ENCODE measurements around the gene GNMT. TPM values are rescaled to one million over a fixed set of nuclear protein-coding genes. Genes with fewer than 3 reads are reported as not detected.

Gene GNMT
- total and polyA plus RNA-seq, 2 donors (not counting 1 experiment from before 2014, with no cell fraction given): 2.0 to 5.9 TPM

GRCh38 chr6:42961020-42961470 is 491 bp downstream of the GNMT start:
- peak overlapping the region in 4 of 5 experiments; percentile 41 to 61 (median 54) for H3K4me3 ChIP-seq (ENCODE audit: control extremely low read depth in 1 of 5, extremely low read depth in 1 of 5, insufficient read depth in 1 of 5, low read depth in 2 of 5, low read length in 4 of 5)
- H3K9ac ChIP-seq (ENCODE audit: low read length): peak overlapping the region; percentile 65

More at GRCh38 chr6:42961020-42961470, 491 bp downstream of the GNMT start:
- TF ChIP-seq EZH2 (IDR thresholded peaks at IDR 0.05; ENCODE audit: borderline replicate concordance, insufficient read depth, low read depth, low read length, poor library complexity, severe bottlenecking): no peak
- no peak for TF ChIP-seq CTCF (IDR thresholded peaks at IDR 0.05)
- Mint-ChIP-seq H3K4me1 (peaks cover 13% of the 10 kb centered on the region), H3K27ac (no peak overlapping the region), H3K9me3 (ENCODE audit: insufficient read depth) (no peaks in the 10 kb centered on the region), H3K4me3 (peak overlapping the region; percentile 78), H3K27me3 (no peaks in the 10 kb centered on the region)
- H3K27ac ChIP-seq (ENCODE audit: low read length in 2 of 2): no peak overlapping the region
- CTCF ChIA-PET: interaction anchor here (1.7 kb wide), 1 partner anchor 182 kb away, joined by 4 read pairs; no protein-coding TSS in a partner anchor
- POLR2A ChIA-PET: interaction anchor here (1.1 to 1.4 kb wide), 2 partner anchors 10 to 31 kb away, joined by 3 read pairs; no protein-coding TSS in a partner anchor
- no peaks in the 10 kb centered on the region for H3K79me2 ChIP-seq (ENCODE audit: control insufficient read depth, insufficient read depth, low read length)
- H3K4me1 ChIP-seq (ENCODE audit: control insufficient read depth in 2 of 2, insufficient read depth in 2 of 2, low read length in 2 of 2): peaks cover 9 to 16% of the 10 kb centered on the region in 2 donors
- ATAC-seq (ENCODE audit: low read depth) (no peak), DNase-seq (no peak)
- WGBS (ENCODE audit: insufficient coverage): 48% methylated on average over 14 of the region's 15 CpGs
- peak overlapping the region; percentile 85 for H3K4me2 ChIP-seq (replicated peaks; ENCODE audit: low read depth, low read length, poor library complexity, severe bottlenecking)
- H2AFZ ChIP-seq (ENCODE audit: insufficient read depth, low read depth, low read length, poor library complexity, severe bottlenecking): peak overlapping the region; percentile 77
- H3K36me3 ChIP-seq (replicated peaks in 1 of 2; ENCODE audit: control extremely low read depth in 1 of 2, control insufficient read depth in 1 of 2, extremely low read depth in 1 of 2, insufficient read depth in 2 of 2, low read length in 1 of 2): peaks cover 0 to 19% of the 10 kb centered on the region in 2 experiments
- intact Hi-C loops (cut with micrococcal nuclease): loop anchor here (2.0 to 5.0 kb wide), 2 partner anchors 18 to 59 kb away; partner anchors contain the start of gene PEX6
- no peaks in the 10 kb centered on the region for H3K9me3 ChIP-seq (ENCODE audit: control extremely low read depth in 1 of 3, control insufficient read depth in 2 of 3, insufficient read depth in 1 of 3, low read length in 2 of 3)
- H4K20me1 ChIP-seq (ENCODE audit: control insufficient read depth, insufficient read depth, low read length, poor library complexity, severe bottlenecking): no peaks in the 10 kb centered on the region
- H3K27me3 ChIP-seq (replicated peaks in 1 of 4; ENCODE audit: control extremely low read depth in 1 of 4, control insufficient read depth in 3 of 4, insufficient read depth in 4 of 4, low read length in 3 of 4): peaks cover 0 to 12% (median 3%) of the 10 kb centered on the region in 4 experiments
